AG04449 (cell line): ENCODE measurements around the gene NCAM1.

Experiments used
- CTCF ChIA-PET: fragments of 350-600 bp; formaldehyde crosslinking; extraction: SDS; loops from one replicate; lab custom pipeline; 2021; ENCODE audit warnings: antibody characterized with exemption; lab: Yijun Ruan, JAX
- POLR2A ChIA-PET: fragments of 400-600, 350-600 bp; formaldehyde crosslinking; extraction: SDS; loops from one replicate; lab custom pipeline; 2020; ENCODE audit warnings: antibody characterized with exemption, inconsistent platforms; lab: Yijun Ruan, JAX
- DNase-seq: peaks from one replicate; pipeline ENCODE4 v3.0.0-alpha.2; 2010; ENCODE audit warnings: low read depth, low spot score
- H3K4me3 ChIP-seq: 2 replicates; pipeline ENCODE4 v1.5.1; 2011; ENCODE audit warnings: low read depth, mild to moderate bottlenecking, control low read depth, low read length
- CTCF ChIP-seq: IDR thresholded peaks from one replicate; pipeline ENCODE4 v1.5.1; 2011; ENCODE audit warnings: mild to moderate bottlenecking, moderate library complexity, low read length, control low read depth, inconsistent platforms; ENCODE audit not compliant: insufficient read depth; ENCODE audit errors: missing control alignments

The NCAM1 gene

DNA sequence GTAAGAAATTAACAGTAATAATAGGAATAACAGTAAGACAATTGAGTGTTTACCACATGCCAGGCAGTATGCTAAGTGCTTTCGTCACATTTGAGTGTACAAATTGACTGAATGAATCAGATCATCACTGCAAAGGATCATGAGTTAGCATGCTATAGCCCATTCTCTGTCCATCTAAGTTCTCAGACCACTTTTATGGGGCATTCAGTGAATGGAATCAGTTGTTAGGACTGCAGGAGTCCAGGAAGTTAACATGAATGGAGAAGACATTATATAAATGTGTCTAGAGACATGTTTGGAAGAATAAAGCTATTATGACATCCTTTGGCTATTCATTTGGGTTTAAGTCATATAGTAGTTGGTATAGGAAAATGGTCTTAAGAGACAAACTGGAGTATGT lies 59.9 kb downstream of the NCAM1 start:
- DNase-seq = no peak
- CTCF ChIA-PET = no interaction called here
- no peak for TF ChIP-seq CTCF
- POLR2A ChIA-PET = no interaction called here
- no peak overlapping the region for H3K4me3 ChIP-seq

GRCh38 chr11:113022262-113022661 lies 61.0 kb downstream of the NCAM1 start:
- no peak overlapping the region for H3K4me3 ChIP-seq
- DNase-seq = no peak

GRCh38 chr11:113023228-113023627 lies 62.0 kb downstream of the NCAM1 start:
- CTCF ChIA-PET = no interaction called here
- DNase-seq = no peak
- no peak for TF ChIP-seq CTCF
- POLR2A ChIA-PET = no interaction called here
- no peak overlapping the region for H3K4me3 ChIP-seq

More at GRCh38 chr11:113022262-113022661, 61.0 kb downstream of the NCAM1 start:
- POLR2A ChIA-PET = no interaction called here
- CTCF ChIA-PET = no interaction called here
- TF ChIP-seq CTCF = no peak

GRCh38 chr11:113023986-113024385 lies 62.8 kb downstream of the NCAM1 start:
- no peak for DNase-seq
- ChIA-PET CTCF (no interaction called here), POLR2A (no interaction called here)
- no peak overlapping the region for H3K4me3 ChIP-seq
- TF ChIP-seq CTCF = no peak

DNA sequence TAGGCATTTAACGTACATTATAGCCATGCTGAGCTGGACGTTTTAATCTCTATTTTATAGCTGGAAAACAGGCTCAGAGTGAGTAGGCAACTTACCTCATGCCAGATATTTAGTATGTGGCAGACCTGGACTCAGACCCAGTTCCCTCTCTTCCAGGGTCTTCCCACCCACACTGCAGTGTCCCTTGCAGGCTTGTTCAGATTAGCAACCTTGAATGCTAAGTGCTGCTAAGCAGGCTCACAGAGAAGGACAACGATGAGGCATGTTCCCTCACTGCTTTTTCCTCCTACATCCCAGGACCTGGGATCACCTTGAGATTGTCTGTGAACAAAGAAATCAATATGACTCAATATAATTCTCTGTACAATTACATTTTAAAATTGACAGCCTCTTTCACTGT lies 65.6 kb downstream of the NCAM1 start:
- H3K4me3 ChIP-seq = no peak overlapping the region
- DNase-seq = no peak
- ChIA-PET POLR2A (no interaction called here), CTCF (no interaction called here)
- TF ChIP-seq CTCF = no peak

DNA sequence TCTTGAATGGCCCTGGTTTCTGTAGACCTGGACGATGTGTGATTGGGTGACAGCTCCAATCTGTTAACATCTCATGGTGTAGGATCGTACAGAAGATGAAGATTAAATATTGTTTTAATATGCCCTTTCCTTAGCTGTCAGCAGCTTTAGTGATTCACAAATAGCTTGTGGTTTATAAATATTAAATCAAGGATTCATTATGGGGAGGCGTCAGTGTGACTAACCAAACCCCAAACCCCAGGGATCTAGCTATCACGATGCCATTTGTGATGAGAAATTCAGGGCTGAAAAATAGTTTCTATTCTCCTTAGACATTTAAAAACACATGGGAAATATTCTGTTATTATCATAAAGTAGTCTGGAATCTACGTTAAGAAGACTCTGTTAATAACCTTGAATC lies 73.4 kb downstream of the NCAM1 start:
- no peak overlapping the region for H3K4me3 ChIP-seq
- POLR2A ChIA-PET = no interaction called here
- no peak for DNase-seq
- no peak for TF ChIP-seq CTCF
- CTCF ChIA-PET = no interaction called here
